Heart right ventricle (tissue), 16 donors: ENCODE measurements around the gene ST8SIA1. TPM values are rescaled to one million over a fixed set of nuclear protein-coding genes. Genes with fewer than 3 reads are reported as not detected.

Experiments
- ATAC-seq, 8 donors: fragments of 200-7000 bp; cut with Tn5 transposase; one replicate each; pipeline ENCODE4 v1.9.1; 2020; ENCODE audit warnings: mild to moderate bottlenecking in 8 of 8, moderate library complexity in 8 of 8, moderate number of reproducible peaks in 1 of 8
- DNase-seq, 2 donors: peaks; one replicate each; pipeline ENCODE4 v3.0.0-alpha.2; 2020
- H3K27ac ChIP-seq, 10 donors: fragments of 200-600 bp; sonication (generic) in 2 of 10; one replicate each; pipeline versions ENCODE4 v1.5.0 to v1.8.0; 2020 to 2022; ENCODE audit warnings: mild to moderate bottlenecking in 3 of 10
- H3K27me3 ChIP-seq, 7 donors: fragments of 200-600 bp; one replicate each; pipeline ENCODE4 v1.8.0; 2021 to 2022; ENCODE audit warnings: mild to moderate bottlenecking in 2 of 7
- H3K36me3 ChIP-seq, 9 donors: fragments of 200-600 bp; sonication (generic) in 1 of 9; one replicate each; pipeline versions ENCODE4 v1.5.0 to v1.8.0; 2020 to 2022; ENCODE audit warnings: mild to moderate bottlenecking in 2 of 9
- H3K4me1 ChIP-seq, 9 donors: fragments of 200-600 bp; sonication (generic) in 1 of 9; one replicate each; pipeline versions ENCODE4 v1.5.0 to v1.8.0; 2020 to 2022; ENCODE audit warnings: mild to moderate bottlenecking in 4 of 9
- H3K4me3 ChIP-seq, 10 donors: fragments of 200-600 bp; sonication (generic) in 2 of 10; one replicate each; pipeline versions ENCODE4 v1.5.0 to v1.8.0; 2020 to 2022; ENCODE audit warnings: mild to moderate bottlenecking in 7 of 10, moderate library complexity in 2 of 10
- H3K9me3 ChIP-seq, 11 donors: fragments of 200-600 bp in 10 of 11; sonication (generic) in 2 of 11; one replicate each; pipeline versions ENCODE4 v1.5.0 to v1.8.0; 2013 to 2022; ENCODE audit warnings: mild to moderate bottlenecking in 2 of 11, control low read depth in 1 of 11, moderate library complexity in 1 of 11
- CTCF ChIP-seq, 9 donors: fragments of 200-600 bp; sonication (generic) in 2 of 9; IDR thresholded peaks; one replicate each; pipeline versions ENCODE4 v1.5.0 to v1.8.0; 2021 to 2022; ENCODE audit warnings: antibody characterized with exemption in 9 of 9, mild to moderate bottlenecking in 5 of 9, moderate library complexity in 1 of 9
- WGBS, 2 donors: extraction: QIAGEN DNeasy Blood & Tissue Kit; methylation state at CpG; one replicate each; pipeline ENCODE4 v1.1.7; 2013; ENCODE audit warnings: inconsistent platforms in 1 of 2; 5-methylcytosine and 5-hydroxymethylcytosine counted together
- intact Hi-C, 10 donors: fragments of 100-400 bp; cut with DNase I; formaldehyde crosslinking; loops; one replicate each; pipeline versions ENCODE4 v1.11.1 to v1.14.2; 2022
- polyA plus RNA-seq, 2 donors: library from polyadenylated mRNA; stranded (reverse); fragments of 200-250 nt; gene quantifications; one replicate each; pipeline ENCODE4 v1.2.3, GENCODE V29; 2013
- total RNA-seq, 10 donors: library from RNA; stranded (reverse); fragmentation: NEBNext Ultra II Directional in 3 of 10; extraction: Animal tissue kit (Norgen Biotek cat#: 25700) in 3 of 10; gene quantifications; one replicate each; pipeline versions ENCODE4 v1.2.1 to v1.2.4, GENCODE V29; 2021 to 2023
- donor health status: Arrhythmogenic right ventricular cardiomyopathy.
- donor health status: ischemic (EF 13 %, LVEDD 7.1; RV severe dilation, severe dysfunction).
- donor health status: healthy with polysubstance abuse.
- donor health status: DM: no; HTN: yes; CAD: no.
- donor health status: DM: no; HTN: no; CAD: no.
- donor health status: ischemic (EF 25% LVEDD 6.9; RV normal size, moderate dysfunction).
- donor health status: ischemic (EF 25% LVEDD 5.7; RV mildly dilated, moderate dysfunction).
- donor health status: healthy.
- donor health status: DM: yes; HTN: yes; CAD: no.
- donor health status: Ischemic cardiomyopathy.
- donor health status: ischemic (EF 35%, LVEDD 5.7; RV mildly dilated, moderate dysfunction).
- donor health status: nonischemic (EF 11% LVEDD 7.7; RV severe dilation, severe dysfunction).
- donor health status: DM: yes; HTN: yes; CAD: no.
- donor health status: PGD.
- donor health status: ischemic (EF 29% LVEDD 5.4; RV normal size, mild dysfunction).
- donor health status: nonischemic (EF 23%, LVEDD 6.1; RV moderate dilation, normal function).

ST8SIA1 gene
- total and polyA plus RNA-seq, 12 donors, result 0.93 to 4.9 (median 1.9) TPM

GRCh38 chr12:22332202-22332601 is 2.3 kb downstream of the ST8SIA1 start:
- ATAC-seq (no peak), DNase-seq (no peak)
- H3K4me3 ChIP-seq, result peak overlapping the region in 5 of 10 donors; percentile 53 to 68 (median 65)
- H3K27ac ChIP-seq, result peak overlapping the region in 1 of 10 donors; percentile 37
- no peaks in the 10 kb centered on the region for H3K9me3 ChIP-seq
- no peak for TF ChIP-seq CTCF (IDR thresholded peaks at IDR 0.05)
- no peaks in the 10 kb centered on the region for H3K36me3 ChIP-seq
- peaks cover 0 to 46% (median 16%) of the 10 kb centered on the region in 7 donors for H3K27me3 ChIP-seq
- H3K4me1 ChIP-seq, result peaks cover 0 to 16% (median 6%) of the 10 kb centered on the region in 9 donors
- intact Hi-C loops, result loop anchor here in 4 of 10 donors (10.0 kb wide), 2 partner anchors 113 to 237 kb away; no protein-coding TSS in a partner anchor

- intact Hi-C loops, result loop anchor here in 4 of 10 donors (10.0 kb wide), 2 partner anchors 115 to 235 kb away; no protein-coding TSS in a partner anchor
- H3K27ac ChIP-seq, result no peak overlapping the region
These were observed 4.9 kb downstream of the ST8SIA1 start for GRCh38 chr12:22329621-22330020.

GRCh38 chr12:22325218-22325617 is 9.3 kb downstream of the ST8SIA1 start:
- WGBS, 2 donors, result 72 to 81% methylated on average over 4 of the region's 4 CpGs

More at GRCh38 chr12:22329621-22330020, 4.9 kb downstream of the ST8SIA1 start:
- 80 to 86% methylated on average over 4 of the region's 4 CpGs for WGBS, 2 donors
- H3K27me3 ChIP-seq, result peaks cover 0 to 25% (median 11%) of the 10 kb centered on the region in 7 donors
- no peaks in the 10 kb centered on the region for H3K9me3 ChIP-seq
- no peaks in the 10 kb centered on the region for H3K36me3 ChIP-seq
- peaks cover 0 to 16% (median 6%) of the 10 kb centered on the region in 9 donors for H3K4me1 ChIP-seq
- TF ChIP-seq CTCF (IDR thresholded peaks at IDR 0.05), result no peak
- ATAC-seq (no peak), DNase-seq (no peak)
- H3K4me3 ChIP-seq, result no peak overlapping the region

GRCh38 chr12:22322091-22322490 is 12.4 kb downstream of the ST8SIA1 start:
- intact Hi-C loops, result no loop called here
- ATAC-seq, result no peak

More at GRCh38 chr12:22325218-22325617, 9.3 kb downstream of the ST8SIA1 start:
- no peak for TF ChIP-seq CTCF (IDR thresholded peaks at IDR 0.05)
- H3K36me3 ChIP-seq, result no peaks in the 10 kb centered on the region
- H3K9me3 ChIP-seq, result no peaks in the 10 kb centered on the region
- H3K27me3 ChIP-seq, result no peaks in the 10 kb centered on the region
- intact Hi-C loops, result no loop called here
- no peak overlapping the region for H3K4me3 ChIP-seq
- H3K4me1 ChIP-seq, result peaks cover 0 to 13% (median 0%) of the 10 kb centered on the region in 9 donors
- no peak for DNase-seq
- H3K27ac ChIP-seq, result no peak overlapping the region
- no peak for ATAC-seq

More at GRCh38 chr12:22322091-22322490, 12.4 kb downstream of the ST8SIA1 start:
- no peak for DNase-seq
- H3K4me3 ChIP-seq, result no peak overlapping the region
- 91 to 94% methylated on average over 6 of the region's 6 CpGs for WGBS, 2 donors
- no peak overlapping the region for H3K27ac ChIP-seq
- no peaks in the 10 kb centered on the region for H3K27me3 ChIP-seq
- peaks cover 0 to 24% (median 0%) of the 10 kb centered on the region in 9 donors for H3K4me1 ChIP-seq
- no peak for TF ChIP-seq CTCF (IDR thresholded peaks at IDR 0.05)
- H3K9me3 ChIP-seq, result no peaks in the 10 kb centered on the region
- H3K36me3 ChIP-seq, result no peaks in the 10 kb centered on the region
